Aorta (tissue), 5 donors: Measurements from ENCODE around the gene GLIPR1. TPM values are rescaled to one million over a fixed set of nuclear protein-coding genes. Genes with fewer than 3 reads are reported as not detected.

Source experiments
- ATAC-seq: fragments of 200-7000 bp; cut with Tn5 transposase; one replicate; pipeline ENCODE4 v1.9.1; 2022; ENCODE audit warnings: moderate library complexity; ENCODE audit not compliant: low FRiP score
- DNase-seq, 2 donors: peaks; one replicate each; pipeline ENCODE4 v3.0.0-alpha.2; 2020
- H3K27ac ChIP-seq, 2 donors: one replicate each; pipeline ENCODE4 v1.5.1; 2013; ENCODE audit warnings: low read length in 2 of 2, mild to moderate bottlenecking in 2 of 2, moderate library complexity in 2 of 2, control low read depth in 1 of 2, inconsistent platforms in 1 of 2, low read depth in 1 of 2
- H3K27me3 ChIP-seq, 2 donors: one replicate each; pipeline ENCODE4 v1.6.1; 2013; ENCODE audit warnings: control low read depth in 1 of 2, low read length in 1 of 2, mild to moderate bottlenecking in 1 of 2, moderate library complexity in 1 of 2; ENCODE audit not compliant: insufficient read depth in 2 of 2, control insufficient read depth in 1 of 2
- H3K36me3 ChIP-seq, 2 donors: one replicate each; pipeline ENCODE4 v1.6.1; 2013; ENCODE audit warnings: control low read depth in 1 of 2, low read length in 1 of 2, mild to moderate bottlenecking in 1 of 2; ENCODE audit not compliant: insufficient read depth in 2 of 2, control insufficient read depth in 1 of 2
- H3K4me1 ChIP-seq, 2 donors: one replicate each; pipeline ENCODE4 v1.6.1; 2013; ENCODE audit warnings: low read length in 2 of 2, control low read depth in 1 of 2, mild to moderate bottlenecking in 1 of 2, moderate library complexity in 1 of 2; ENCODE audit not compliant: insufficient read depth in 2 of 2, control insufficient read depth in 1 of 2
- H3K4me3 ChIP-seq, 2 donors: one replicate each; pipeline ENCODE4 v1.5.1; 2013; ENCODE audit warnings: low read length in 2 of 2, control low read depth in 1 of 2, mild to moderate bottlenecking in 1 of 2
- H3K9me3 ChIP-seq: one replicate; pipeline ENCODE4 v1.6.1; 2013; ENCODE audit warnings: mild to moderate bottlenecking, low read length; ENCODE audit not compliant: control insufficient read depth
- WGBS, 2 donors: extraction: QIAGEN DNeasy Blood & Tissue Kit; methylation state at CpG; one replicate each; pipeline ENCODE4 v1.1.7; 2013; 5-methylcytosine and 5-hydroxymethylcytosine counted together
- intact Hi-C, 2 donors: fragments of 100-400 bp; cut with DNase I; formaldehyde crosslinking; loops; one replicate each; pipeline versions ENCODE4 v1.14.2 to v1.15.0; 2022
- polyA plus RNA-seq, 2 donors: library from polyadenylated mRNA; stranded (reverse); fragments of 200-250 nt; gene quantifications; one replicate each; pipeline ENCODE4 v1.2.3, GENCODE V29; 2013
- total RNA-seq, 2 donors: library from RNA; stranded (reverse); fragmentation: NEBNext Ultra II Directional; extraction: Animal tissue kit (Norgen Biotek cat#: 25700); gene quantifications; one replicate each; pipeline ENCODE4 v1.2.1, GENCODE V29; 2021
- donor health status: healthy with polysubstance abuse.
- donor health status: Bipolar disorder and iron deficiency.
- donor health status: DM: no; HTN: no; CAD: no.
- donor health status: DM: no; HTN: no; CAD: no.
- donor health status: DM: yes; HTN: yes; CAD: no.

GLIPR1 gene
- total and polyA plus RNA-seq, 4 donors, result 41.3 to 230 (median 99.9) TPM

GRCh38 chr12:75459755-75460154 lies 20.8 kb upstream of the GLIPR1 start:
- DNase-seq, result no peak
- intact Hi-C loops, result no loop called here
- Histone ChIP-seq H3K4me3 (no peak overlapping the region), H3K36me3 (no peaks in the 10 kb centered on the region), H3K27me3 (no peaks in the 10 kb centered on the region), H3K27ac (no peak overlapping the region), H3K4me1 (no peaks in the 10 kb centered on the region), H3K9me3 (no peaks in the 10 kb centered on the region)
- no peak for ATAC-seq
- WGBS, 2 donors, result 91 to 93% methylated on average over 3 of the region's 3 CpGs

- H3K27me3 ChIP-seq, result no peaks in the 10 kb centered on the region
- no peaks in the 10 kb centered on the region for H3K9me3 ChIP-seq
- no peak for DNase-seq
- ATAC-seq, result no peak
- H3K27ac ChIP-seq, result no peak overlapping the region
- H3K4me3 ChIP-seq, result no peak overlapping the region
- H3K4me1 ChIP-seq, result no peaks in the 10 kb centered on the region
- intact Hi-C loops, result no loop called here
- no peaks in the 10 kb centered on the region for H3K36me3 ChIP-seq
These were observed 20.4 kb upstream of the GLIPR1 start for GRCh38 chr12:75460204-75460603.

GRCh38 chr12:75471902-75472890 lies 8.4 kb upstream of the GLIPR1 start:
- no peaks in the 10 kb centered on the region for H3K27me3 ChIP-seq
- no peak overlapping the region for H3K27ac ChIP-seq
- intact Hi-C loops, result no loop called here
- H3K4me1 ChIP-seq, result no peaks in the 10 kb centered on the region
- 89 to 90% methylated on average over 6 of the region's 6 CpGs for WGBS, 2 donors
- H3K36me3 ChIP-seq, result no peaks in the 10 kb centered on the region
- DNase-seq, result no peak
- H3K4me3 ChIP-seq, result no peak overlapping the region
- no peaks in the 10 kb centered on the region for H3K9me3 ChIP-seq
- no peak for ATAC-seq

- 71 to 72% methylated on average over 2 of the region's 2 CpGs for WGBS, 2 donors
- Histone ChIP-seq H3K27ac (no peak overlapping the region), H3K4me3 (no peak overlapping the region), H3K27me3 (no peaks in the 10 kb centered on the region), H3K4me1 (no peaks in the 10 kb centered on the region), H3K36me3 (no peaks in the 10 kb centered on the region), H3K9me3 (no peaks in the 10 kb centered on the region)
- DNase-seq (no peak), ATAC-seq (no peak)
- intact Hi-C loops, result no loop called here
These were observed 6.4 kb upstream of the GLIPR1 start for GRCh38 chr12:75474116-75474515.

GRCh38 chr12:75476071-75476470 lies 4.5 kb upstream of the GLIPR1 start:
- intact Hi-C loops, result no loop called here
- H3K27ac ChIP-seq, result no peak overlapping the region
- no peaks in the 10 kb centered on the region for H3K36me3 ChIP-seq
- no peaks in the 10 kb centered on the region for H3K27me3 ChIP-seq
- H3K9me3 ChIP-seq, result no peaks in the 10 kb centered on the region
- H3K4me3 ChIP-seq, result no peak overlapping the region
- no peaks in the 10 kb centered on the region for H3K4me1 ChIP-seq
- DNase-seq (no peak), ATAC-seq (no peak)
- 72 to 92% methylated on average over 1 of the region's 1 CpG for WGBS, 2 donors

- intact Hi-C loops, result no loop called here
- H3K9me3 ChIP-seq, result no peaks in the 10 kb centered on the region
- 82 to 90% methylated on average over 2 of the region's 2 CpGs for WGBS, 2 donors
- no peaks in the 10 kb centered on the region for H3K27me3 ChIP-seq
- DNase-seq (no peak), ATAC-seq (no peak)
- H3K4me3 ChIP-seq, result no peak overlapping the region
- H3K27ac ChIP-seq, result no peak overlapping the region
- H3K4me1 ChIP-seq, result no peaks in the 10 kb centered on the region
- no peaks in the 10 kb centered on the region for H3K36me3 ChIP-seq
These were observed 3.4 kb upstream of the GLIPR1 start for GRCh38 chr12:75477137-75477536.

GRCh38 chr12:75478116-75478794 lies 2.3 kb upstream of the GLIPR1 start:
- Histone ChIP-seq H3K4me3 (no peak overlapping the region), H3K27ac (no peak overlapping the region), H3K9me3 (no peaks in the 10 kb centered on the region), H3K4me1 (no peaks in the 10 kb centered on the region), H3K36me3 (peaks cover 0 to 2% of the 10 kb centered on the region in 2 donors), H3K27me3 (no peaks in the 10 kb centered on the region)
- WGBS, 2 donors, result 72 to 81% methylated on average over 5 of the region's 5 CpGs
- intact Hi-C loops, result loop anchor here (2.0 kb wide), 2 partner anchors 29 to 79 kb away; no protein-coding TSS in a partner anchor
- ATAC-seq (no peak), DNase-seq (no peak)

GRCh38 chr12:75479963-75480461 lies 543 bp upstream of the GLIPR1 start:
- Histone ChIP-seq H3K9me3 (no peaks in the 10 kb centered on the region), H3K27ac (peak overlapping the region; percentile 96 to 97), H3K4me3 (peak overlapping the region; percentile 67 to 100), H3K4me1 (no peaks in the 10 kb centered on the region), H3K27me3 (no peaks in the 10 kb centered on the region), H3K36me3 (peaks cover 0 to 2% of the 10 kb centered on the region in 2 donors)
- 2 to 4% methylated on average over 2 of the region's 2 CpGs for WGBS, 2 donors
- intact Hi-C loops, result loop anchor here (1.0 to 5.0 kb wide), 6 partner anchors 31 to 148 kb away; partner anchors contain the start of genes GLIPR1L1 (in 2 of the 2), GLIPR1L2 (in 2 of the 2) and CAPS2 (in 1 of the 2)
- peak; percentile 55 for ATAC-seq
- no peak for DNase-seq
